HG02938 (cell line): ENCODE data around the gene PHTF1.

ENCODE experiments used
- ATAC-seq: cut with Tn5 transposase; IDR thresholded peaks from one replicate; pipeline ENCODE4 v1.9.1; 2021; ENCODE audit warnings: mild to moderate bottlenecking, moderate library complexity; ENCODE audit not compliant: unreplicated experiment

Gene PHTF1

GRCh38 chr1:113670650-113671049, 88.6 kb downstream of the PHTF1 start:
- no peak for ATAC-seq

GRCh38 chr1:113669988-113670387, 89.3 kb downstream of the PHTF1 start:
- no peak for ATAC-seq

GRCh38 chr1:113666126-113666525, 93.2 kb downstream of the PHTF1 start:
- no peak for ATAC-seq

- ATAC-seq, result no peak
Observed at GRCh38 chr1:113665071-113665470, 94.2 kb downstream of the PHTF1 start.

GRCh38 chr1:113663165-113663951, 95.9 kb downstream of the PHTF1 start:
- ATAC-seq, result no peak

- no peak for ATAC-seq
Observed at GRCh38 chr1:113662101-113662500, 97.2 kb downstream of the PHTF1 start.

- no peak for ATAC-seq
Observed at GRCh38 chr1:113660088-113660487, 99.2 kb downstream of the PHTF1 start.

- ATAC-seq, result no peak
Observed at GRCh38 chr1:113659556-113659955, 99.7 kb downstream of the PHTF1 start.

- no peak for ATAC-seq
Observed at GRCh38 chr1:113659035-113659434, 100.3 kb downstream of the PHTF1 start.

GRCh38 chr1:113657556-113658063, 101.7 kb downstream of the PHTF1 start:
- ATAC-seq, result no peak

- ATAC-seq, result no peak
Observed at GRCh38 chr1:113657126-113657525, 102.2 kb downstream of the PHTF1 start.

GRCh38 chr1:113654883-113655282, 104.4 kb downstream of the PHTF1 start:
- ATAC-seq, result no peak

- ATAC-seq, result no peak
Observed at GRCh38 chr1:113653741-113654140, 105.5 kb downstream of the PHTF1 start.

GRCh38 chr1:113652771-113653170, 106.5 kb downstream of the PHTF1 start:
- no peak for ATAC-seq

- ATAC-seq, result no peak
Observed at GRCh38 chr1:113648478-113648877, 110.8 kb downstream of the PHTF1 start.

GRCh38 chr1:113647164-113647563, 112.1 kb downstream of the PHTF1 start:
- ATAC-seq, result no peak
